Stomach (tissue), 4 donors: Measurements from ENCODE around the gene LARGE1.

Experiments
- CTCF ChIP-seq, 7 experiments: fragments of 450-650 bp in 4 of 7; fragments of 200-600 bp in 3 of 7; sonication (generic) in 3 of 7; IDR thresholded peaks; one replicate each; pipeline ENCODE4 v1.5.1; 2016 to 2019; ENCODE audit warnings: antibody characterized with exemption in 7 of 7, control low read depth in 2 of 7, mild to moderate bottlenecking in 1 of 7
- EP300 ChIP-seq: sonication (generic); formaldehyde crosslinking; IDR thresholded peaks from one replicate; pipeline ENCODE4 v1.6.1; 2017; ENCODE audit warnings: antibody characterized with exemption
- POLR2A ChIP-seq, 4 donors: fragments of 450-650 bp; IDR thresholded peaks; one replicate each; pipeline ENCODE4 v1.6.1; 2016; ENCODE audit warnings: antibody characterized with exemption in 4 of 4, control low read depth in 2 of 4, mild to moderate bottlenecking in 1 of 4, moderate library complexity in 1 of 4
- POLR2AphosphoS5 ChIP-seq, 3 donors: sonication (generic); formaldehyde crosslinking; IDR thresholded peaks; one replicate each; pipeline ENCODE4 v1.6.1; 2016; ENCODE audit warnings: antibody characterized with exemption in 3 of 3

- TF ChIP-seq CTCF (IDR thresholded peaks at IDR 0.05) (no peak), EP300 (no peak), POLR2A (IDR thresholded peaks at IDR 0.05) (no peak), POLR2AphosphoS5 (IDR thresholded peaks at IDR 0.05) (no peak)
These were observed 36.1 kb downstream of the LARGE1 start for GRCh38 chr22:33883961-33884808.
